Stimulated activated CD4-positive, alpha-beta T cell treated with anti-CD3 and anti-CD28 coated beads, Interleukin-12 subunit alpha, Interleukin-12 subunit beta, amount 100 ng/mL, for 48 hours (primary cell): ENCODE measurements around the gene MARVELD1.
A peak's percentile ranks its signal among the peaks of the same experiment; 100 is the strongest.
"Not testable (repeated sequence)": the region's sequence is repeated elsewhere in the genome, so short reads cannot be mapped to it uniquely, and the experiment has no call there.

Source experiments
- DNase-seq, 3 donors: peaks; one replicate each; pipeline ENCODE4 v3.0.0-alpha.2; 2020; ENCODE audit warnings: low read depth in 2 of 3, low spot score in 1 of 3

MARVELD1 gene

GRCh38 chr10:97690133-97690532 lies 23.4 kb upstream of the MARVELD1 start:
- no peak for DNase-seq

GRCh38 chr10:97698072-97698655 lies 15.4 kb upstream of the MARVELD1 start:
- not testable (repeated sequence) for DNase-seq

GRCh38 chr10:97701438-97702069 lies 12.0 kb upstream of the MARVELD1 start:
- DNase-seq = peak in 2 of 3 donors; percentile 16 to 68

DNA sequence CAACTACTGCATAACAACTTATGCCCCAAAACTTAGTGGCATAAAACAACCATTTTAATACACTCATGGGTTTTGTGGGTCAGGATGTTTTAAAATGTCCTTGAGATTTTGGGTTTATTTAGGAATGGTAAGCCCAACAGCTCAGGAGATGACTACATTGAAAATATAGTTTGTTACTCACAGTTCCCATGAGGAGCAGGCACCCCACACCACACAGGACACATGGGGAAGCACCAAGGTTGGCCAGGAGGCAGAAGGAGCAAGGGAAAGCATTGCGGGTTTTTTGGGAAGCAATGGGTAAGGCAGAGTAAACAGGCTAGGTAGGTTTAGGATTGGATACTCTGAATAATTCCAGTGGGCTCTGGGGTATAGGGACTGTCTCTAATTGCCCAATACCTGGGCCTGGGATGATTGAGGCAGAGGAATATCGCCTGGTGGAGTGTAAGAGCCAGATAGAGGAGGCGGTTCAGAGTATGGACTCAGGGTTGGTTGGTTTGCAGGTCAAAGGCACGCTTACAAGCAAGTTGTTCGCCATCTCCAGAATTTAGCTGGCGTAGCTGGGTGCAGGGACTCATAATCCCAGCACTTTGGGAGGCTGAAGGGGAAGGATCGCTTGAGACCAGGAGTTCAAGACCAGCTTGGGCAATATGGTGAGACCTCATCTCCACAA lies 10.0 kb upstream of the MARVELD1 start:
- no peak for DNase-seq

DNA sequence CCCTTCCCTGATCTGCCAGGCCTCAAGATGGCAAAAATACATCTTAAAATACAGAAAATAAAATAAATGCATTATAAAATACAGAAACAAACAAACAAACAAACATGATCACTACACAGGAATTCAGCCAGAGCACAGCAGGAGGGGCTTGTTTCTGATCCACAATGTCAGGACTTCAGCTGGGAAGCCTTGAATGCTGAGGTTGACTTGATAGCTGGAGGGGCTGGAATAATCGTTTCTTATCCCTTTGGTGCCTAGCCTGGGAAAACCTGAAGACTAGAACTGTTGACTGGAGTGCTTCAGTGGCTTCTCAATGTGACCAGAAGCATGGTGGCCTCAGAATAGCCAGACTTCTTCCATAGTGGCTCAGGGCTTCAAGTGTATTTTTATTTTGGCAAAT lies 9.2 kb upstream of the MARVELD1 start:
- no peak for DNase-seq

- DNase-seq = no peak
Observed at GRCh38 chr10:97705006-97705670, 8.4 kb upstream of the MARVELD1 start.

DNA sequence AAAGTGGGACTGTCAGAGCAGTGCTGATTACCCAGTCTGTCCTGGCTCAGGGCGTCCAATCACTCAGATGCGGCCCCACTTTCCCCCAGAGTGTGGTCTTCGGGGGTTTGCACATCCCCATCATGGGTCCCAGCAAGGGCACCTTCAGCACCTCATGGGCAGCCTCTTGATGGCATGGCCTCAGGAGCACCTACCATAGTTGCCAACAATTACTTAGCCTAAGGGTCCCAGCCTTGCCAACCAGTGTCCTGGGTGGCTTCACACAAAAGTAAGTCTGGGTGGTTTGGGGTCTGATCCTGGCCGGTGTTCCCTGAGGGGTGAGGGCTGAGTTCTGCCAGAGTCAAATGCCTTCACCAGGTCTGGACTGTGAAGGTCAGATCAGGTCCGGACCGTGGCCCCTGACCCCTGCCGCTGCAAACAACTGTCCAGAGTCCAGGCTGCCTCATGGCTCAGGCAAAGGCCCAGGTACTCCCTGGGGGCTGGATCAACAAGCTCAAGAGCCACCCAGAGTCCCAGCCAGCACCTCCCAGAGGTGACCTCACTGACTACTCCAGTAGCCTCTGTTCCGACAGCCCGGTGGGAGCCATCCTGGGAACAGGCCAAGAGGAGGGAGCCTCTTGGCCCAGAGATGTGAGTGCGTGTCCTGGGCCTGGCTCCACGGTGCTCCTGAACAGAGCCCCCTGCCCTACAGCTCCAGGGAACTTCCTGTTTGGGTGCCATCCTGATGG lies 6.2 kb upstream of the MARVELD1 start:
- no peak for DNase-seq

DNA sequence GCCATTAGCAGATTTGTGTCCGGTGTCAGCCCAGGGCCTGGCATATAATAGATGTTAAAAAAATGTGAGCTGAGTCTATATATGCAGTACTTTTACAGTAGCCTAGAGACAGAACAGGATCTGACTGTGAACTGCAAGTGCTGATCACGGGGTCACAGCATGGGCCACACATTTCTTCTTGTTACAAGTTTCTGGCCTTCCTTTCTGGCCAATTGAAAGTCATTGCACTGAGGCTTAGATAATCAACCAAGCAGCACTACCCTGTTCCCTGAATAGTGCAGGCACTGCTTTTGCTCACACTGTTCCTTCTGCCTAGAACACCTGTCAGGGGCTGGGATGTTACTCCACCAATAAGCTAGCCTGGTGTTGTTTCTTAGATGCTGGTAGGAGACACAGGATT lies 5.4 kb upstream of the MARVELD1 start:
- DNase-seq = no peak

GRCh38 chr10:97708976-97709946 lies 4.3 kb upstream of the MARVELD1 start:
- peak in 1 of 3 donors; percentile 30 for DNase-seq

DNA sequence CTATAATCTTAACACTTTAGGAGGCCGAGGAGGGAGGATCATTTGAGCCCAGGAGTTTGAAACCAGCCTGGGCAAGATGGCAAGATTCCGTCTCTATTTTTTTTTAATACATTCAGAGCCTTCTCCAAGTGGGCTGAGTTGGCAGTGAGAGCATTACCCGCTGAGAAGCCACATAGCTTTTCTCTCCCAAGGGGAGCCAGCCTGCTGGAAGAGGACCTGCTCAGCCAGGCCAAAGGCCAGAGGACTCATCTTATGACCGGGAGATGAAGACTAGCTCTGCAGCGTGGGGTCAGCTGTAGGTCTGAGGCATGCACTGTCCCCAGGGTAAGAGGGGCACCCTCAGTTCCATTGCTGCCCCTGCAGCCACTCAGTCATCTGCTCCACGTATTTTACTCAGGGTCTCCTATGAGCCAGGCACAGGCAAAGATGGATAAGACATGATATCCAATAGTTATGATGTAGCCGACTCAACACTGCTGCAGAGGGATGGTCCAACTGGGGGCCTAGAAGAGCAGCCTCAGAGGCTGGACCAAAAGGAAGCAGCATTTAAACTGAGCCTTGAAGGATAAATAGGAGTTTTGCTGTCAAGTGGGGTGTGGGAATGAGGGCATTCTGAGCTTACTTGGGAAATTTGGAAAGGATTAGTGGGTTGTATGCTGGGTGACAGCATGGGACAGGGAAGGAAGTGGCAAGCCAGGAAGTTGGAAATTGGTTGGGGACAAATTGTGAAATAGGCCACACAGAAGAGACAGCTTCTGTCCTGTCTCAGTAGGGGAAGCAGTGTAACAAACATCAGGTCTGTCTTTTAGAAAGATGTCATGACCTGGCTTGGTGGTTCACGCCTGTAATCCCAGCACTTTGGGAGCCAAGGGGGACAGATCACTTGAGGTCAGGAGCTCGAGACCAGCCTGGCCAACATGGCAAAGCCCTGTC lies 1.6 kb upstream of the MARVELD1 start:
- DNase-seq = no peak

DNA sequence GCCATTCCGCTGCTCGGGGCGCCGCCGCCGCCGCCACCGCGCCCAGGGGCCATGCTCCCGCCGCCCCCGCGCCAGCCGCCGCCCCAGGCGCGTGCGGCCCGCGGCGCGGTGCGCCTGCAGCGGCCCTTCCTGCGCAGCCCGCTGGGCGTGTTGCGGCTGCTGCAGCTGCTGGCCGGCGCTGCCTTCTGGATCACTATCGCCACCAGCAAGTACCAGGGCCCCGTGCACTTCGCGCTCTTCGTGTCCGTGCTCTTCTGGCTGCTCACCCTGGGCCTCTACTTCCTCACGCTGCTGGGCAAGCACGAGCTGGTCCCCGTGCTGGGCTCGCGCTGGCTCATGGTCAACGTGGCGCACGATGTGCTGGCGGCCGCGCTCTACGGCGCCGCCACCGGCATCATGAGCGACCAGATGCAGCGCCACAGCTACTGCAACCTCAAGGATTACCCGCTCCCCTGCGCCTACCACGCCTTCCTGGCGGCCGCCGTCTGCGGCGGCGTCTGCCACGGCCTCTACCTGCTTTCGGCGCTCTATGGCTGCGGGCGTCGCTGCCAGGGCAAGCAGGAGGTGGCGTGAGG lies 383 bp downstream of the MARVELD1 start:
- peak in 2 of 3 donors; percentile 27 to 47 for DNase-seq

- DNase-seq = peak in 1 of 3 donors; percentile 5
Observed at GRCh38 chr10:97714401-97715258, 1.1 kb downstream of the MARVELD1 start.

GRCh38 chr10:97715259-97715874 lies 1.8 kb downstream of the MARVELD1 start:
- DNase-seq = no peak

- DNase-seq = no peak
Observed at GRCh38 chr10:97717627-97718026, 4.1 kb downstream of the MARVELD1 start.

DNA sequence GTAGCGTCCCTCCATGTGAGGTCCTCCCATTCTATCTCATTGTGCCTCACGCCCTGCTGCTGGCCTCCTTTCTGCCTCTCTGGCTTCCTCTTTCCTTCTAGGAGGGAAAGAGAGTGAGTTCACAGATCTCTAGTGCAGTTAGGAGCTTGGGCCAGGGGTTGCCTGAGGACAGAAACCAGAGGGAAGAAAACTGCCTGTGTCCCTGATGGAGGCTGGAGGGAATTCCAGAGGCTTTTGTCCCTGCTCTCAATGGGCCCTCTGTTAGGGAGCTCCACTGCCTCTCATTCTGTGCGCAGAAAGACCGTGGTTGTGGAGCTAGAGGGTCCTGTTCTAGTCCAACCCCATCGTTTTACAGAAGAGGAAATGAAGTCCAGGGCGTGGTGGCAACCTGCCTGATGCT lies 4.6 kb downstream of the MARVELD1 start:
- no peak for DNase-seq

DNA sequence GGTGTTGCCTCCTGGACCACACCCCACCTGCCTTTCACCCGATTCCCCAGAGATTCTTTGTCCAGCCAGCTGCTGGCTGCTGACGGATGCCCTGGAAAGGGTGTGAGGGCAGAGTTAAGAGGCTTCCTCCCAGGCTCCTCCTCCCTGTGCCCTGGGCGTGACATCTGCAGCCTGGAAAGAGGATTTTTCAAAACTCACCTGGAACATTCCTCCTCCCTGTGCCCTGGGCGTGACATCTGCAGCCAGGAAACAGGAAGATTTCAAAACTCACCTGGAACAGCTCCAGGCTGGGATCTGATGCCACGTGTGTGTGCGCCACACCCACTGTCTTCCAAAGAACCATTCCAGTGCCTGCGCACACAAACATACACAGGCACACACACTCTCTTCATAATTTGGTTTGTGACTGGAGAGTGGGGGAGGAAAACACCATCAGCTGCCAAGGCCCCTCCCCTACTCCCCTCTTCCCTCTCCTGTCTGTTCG lies 5.2 kb downstream of the MARVELD1 start:
- no peak for DNase-seq

GRCh38 chr10:97719602-97720001 lies 6.1 kb downstream of the MARVELD1 start:
- no peak for DNase-seq
